ENCODE data around the gene CPNE8. TPM values are rescaled to one million over a fixed set of nuclear protein-coding genes. Genes with fewer than 3 reads are reported as not detected.

The CPNE8 gene
- polyA plus RNA-seq, 1 donor (not counting 4 experiments of a cell fraction or from before 2014, with no cell fraction given) = 25.7 TPM

DNA sequence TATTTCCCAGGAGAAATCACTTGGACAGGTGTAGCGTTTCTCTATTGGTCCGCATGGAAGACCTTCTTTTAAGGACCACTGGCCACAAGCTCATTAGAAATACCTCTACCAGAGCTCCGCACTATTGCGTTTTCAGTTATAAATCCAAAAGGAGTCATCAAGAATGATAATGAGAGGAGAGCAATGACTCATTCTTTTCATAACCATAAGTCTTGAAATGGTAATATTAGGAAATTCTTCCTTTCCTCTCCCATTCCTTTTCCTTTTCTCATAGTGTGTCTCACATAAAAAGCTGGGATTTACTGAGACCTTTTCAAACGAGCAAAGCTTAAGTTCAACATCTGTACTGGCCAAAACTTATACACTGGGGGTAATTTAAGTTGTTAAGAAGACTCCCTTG lies 215.7 kb downstream of the CPNE8 start:
- Histone ChIP-seq H3K79me2 (ENCODE audit: control insufficient read depth, insufficient read depth, low read length) (no peaks in the 10 kb centered on the region), H4K20me1 (ENCODE audit: control insufficient read depth, extremely low read depth, insufficient read depth, low read length) (no peaks in the 10 kb centered on the region), H2AFZ (ENCODE audit: control insufficient read depth, low read length) (no peak overlapping the region), H3K27me3 (ENCODE audit: control insufficient read depth, extremely low read depth, insufficient read depth, low read length) (no peaks in the 10 kb centered on the region), H3K4me2 (ENCODE audit: control insufficient read depth, extremely low read depth, insufficient read depth, low read depth, low read length) (no peak overlapping the region), H3K27ac (ENCODE audit: control insufficient read depth, insufficient read depth, low read length) (no peak overlapping the region), H3K4me1 (ENCODE audit: control insufficient read depth, extremely low read depth, insufficient read depth, low read length) (no peaks in the 10 kb centered on the region), H3K9me3 (ENCODE audit: control insufficient read depth, low read depth, low read length) (no peaks in the 10 kb centered on the region), H3K9me1 (ENCODE audit: control insufficient read depth, extremely low read depth, insufficient read depth, low read length) (no peaks in the 10 kb centered on the region), H3K4me3 (ENCODE audit: control insufficient read depth in 2 of 3, extremely low read depth in 1 of 3, insufficient read depth in 2 of 3, low read depth in 1 of 3, low read length in 3 of 3) (no peak overlapping the region), H3K36me3 (ENCODE audit: control insufficient read depth in 2 of 2, extremely low read depth in 1 of 2, insufficient read depth in 2 of 2, low read length in 2 of 2) (peaks cover 0 to 4% of the 10 kb centered on the region in 2 experiments), H3K9ac (ENCODE audit: control insufficient read depth, extremely low read depth, insufficient read depth, low read length) (no peak overlapping the region)
- FAIRE-seq (no peak), DNase-seq (ENCODE audit: low read depth, low spot score) (no peak)
- dilution Hi-C loops (cut with MboI; ENCODE audit: extremely low pct_ligation_motif_present, low sequenced_read_pairs) = no loop called here
- no peak for TF ChIP-seq EZH2 (IDR thresholded peaks at IDR 0.05; ENCODE audit: low read length)
- TF ChIP-seq, protein P1, sequence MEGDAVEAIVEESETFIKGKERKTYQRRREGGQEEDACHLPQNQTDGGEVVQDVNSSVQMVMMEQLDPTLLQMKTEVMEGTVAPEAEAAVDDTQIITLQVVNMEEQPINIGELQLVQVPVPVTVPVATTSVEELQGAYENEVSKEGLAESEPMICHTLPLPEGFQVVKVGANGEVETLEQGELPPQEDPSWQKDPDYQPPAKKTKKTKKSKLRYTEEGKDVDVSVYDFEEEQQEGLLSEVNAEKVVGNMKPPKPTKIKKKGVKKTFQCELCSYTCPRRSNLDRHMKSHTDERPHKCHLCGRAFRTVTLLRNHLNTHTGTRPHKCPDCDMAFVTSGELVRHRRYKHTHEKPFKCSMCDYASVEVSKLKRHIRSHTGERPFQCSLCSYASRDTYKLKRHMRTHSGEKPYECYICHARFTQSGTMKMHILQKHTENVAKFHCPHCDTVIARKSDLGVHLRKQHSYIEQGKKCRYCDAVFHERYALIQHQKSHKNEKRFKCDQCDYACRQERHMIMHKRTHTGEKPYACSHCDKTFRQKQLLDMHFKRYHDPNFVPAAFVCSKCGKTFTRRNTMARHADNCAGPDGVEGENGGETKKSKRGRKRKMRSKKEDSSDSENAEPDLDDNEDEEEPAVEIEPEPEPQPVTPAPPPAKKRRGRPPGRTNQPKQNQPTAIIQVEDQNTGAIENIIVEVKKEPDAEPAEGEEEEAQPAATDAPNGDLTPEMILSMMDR (optimal IDR thresholded peaks at IDR 0.05 in 1 of 3, IDR thresholded peaks at IDR 0.05 in 1 of 3, conservative IDR thresholded peaks at IDR 0.05 in 1 of 3; ENCODE audit: extremely low read depth in 1 of 3, insufficient read depth in 2 of 3, low read length in 3 of 3) = no peak

DNA sequence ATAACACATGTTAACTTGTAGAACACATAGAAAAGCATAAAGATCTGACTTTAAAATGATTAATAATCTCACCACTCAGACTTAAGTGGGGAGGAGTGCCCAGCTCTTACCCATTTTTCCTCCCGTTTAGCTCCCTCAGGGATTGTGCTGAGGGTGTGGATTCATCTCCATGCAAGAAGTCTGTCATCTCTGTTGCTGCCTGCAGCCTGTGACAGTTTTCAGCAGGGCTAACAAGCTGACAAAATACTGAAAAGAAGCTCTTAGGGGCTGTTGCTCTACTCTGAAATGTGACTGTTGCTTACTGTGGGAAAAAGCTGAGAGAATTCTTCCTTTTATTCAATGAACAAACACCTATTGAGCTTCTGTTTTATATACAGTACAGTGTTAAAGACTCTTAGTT lies 216.2 kb downstream of the CPNE8 start:
- dilution Hi-C loops (cut with MboI; ENCODE audit: extremely low pct_ligation_motif_present, low sequenced_read_pairs) = no loop called here
- no peaks in the 10 kb centered on the region for H3K27me3 ChIP-seq (ENCODE audit: control insufficient read depth, extremely low read depth, insufficient read depth, low read length)
- H3K4me3 ChIP-seq (ENCODE audit: control insufficient read depth in 2 of 3, extremely low read depth in 1 of 3, insufficient read depth in 2 of 3, low read depth in 1 of 3, low read length in 3 of 3) = no peak overlapping the region
- H3K4me1 ChIP-seq (ENCODE audit: control insufficient read depth, extremely low read depth, insufficient read depth, low read length) = no peaks in the 10 kb centered on the region
- H3K36me3 ChIP-seq (ENCODE audit: control insufficient read depth in 2 of 2, extremely low read depth in 1 of 2, insufficient read depth in 2 of 2, low read length in 2 of 2) = peaks cover 0 to 4% of the 10 kb centered on the region in 2 experiments
- H3K9me3 ChIP-seq (ENCODE audit: control insufficient read depth, low read depth, low read length) = no peaks in the 10 kb centered on the region
- H4K20me1 ChIP-seq (ENCODE audit: control insufficient read depth, extremely low read depth, insufficient read depth, low read length) = no peaks in the 10 kb centered on the region
- DNase-seq (ENCODE audit: low read depth, low spot score) (no peak), FAIRE-seq (no peak)
- no peak overlapping the region for H2AFZ ChIP-seq (ENCODE audit: control insufficient read depth, low read length)
- H3K9ac ChIP-seq (ENCODE audit: control insufficient read depth, extremely low read depth, insufficient read depth, low read length) = no peak overlapping the region
- H3K27ac ChIP-seq (ENCODE audit: control insufficient read depth, insufficient read depth, low read length) = no peak overlapping the region
- no peak overlapping the region for H3K4me2 ChIP-seq (ENCODE audit: control insufficient read depth, extremely low read depth, insufficient read depth, low read depth, low read length)
- no peak for TF ChIP-seq EZH2 (IDR thresholded peaks at IDR 0.05; ENCODE audit: low read length)
- TF ChIP-seq, protein P1 (optimal IDR thresholded peaks at IDR 0.05 in 1 of 3, IDR thresholded peaks at IDR 0.05 in 1 of 3, conservative IDR thresholded peaks at IDR 0.05 in 1 of 3; ENCODE audit: extremely low read depth in 1 of 3, insufficient read depth in 2 of 3, low read length in 3 of 3) = no peak
- no peaks in the 10 kb centered on the region for H3K9me1 ChIP-seq (ENCODE audit: control insufficient read depth, extremely low read depth, insufficient read depth, low read length)
- no peaks in the 10 kb centered on the region for H3K79me2 ChIP-seq (ENCODE audit: control insufficient read depth, insufficient read depth, low read length)
